ENCODE results near the gene USP49.

GRCh38 chr6:41921712-41921998 lies 26.5 kb upstream of the USP49 start:
- TF ChIP-seq POLR2AphosphoS5 (IDR thresholded peaks at IDR 0.05) (no peak), CTCF (IDR thresholded peaks at IDR 0.05) (no peak), EP300 (IDR thresholded peaks at IDR 0.05) (no peak)
